Stomach (tissue), 9 donors: ENCODE measurements around the gene IDH1. TPM values are rescaled to one million over a fixed set of nuclear protein-coding genes. Genes with fewer than 3 reads are reported as not detected.

ENCODE experiments used
- DNase-seq, 2 donors: peaks; one replicate each; pipeline versions ENCODE4 v3.0.0 to v3.0.0-alpha.2; 2013 to 2019
- H3K27ac ChIP-seq, 5 donors: fragments of 200-600 bp in 4 of 5; sonication (generic) in 4 of 5; one replicate each; pipeline ENCODE4 v1.5.1; 2013 to 2019; ENCODE audit warnings: mild to moderate bottlenecking in 1 of 5, moderate library complexity in 1 of 5
- H3K27me3 ChIP-seq, 3 donors: fragments of 200-600 bp; sonication (generic); one replicate each; pipeline ENCODE4 v1.5.1; 2017 to 2019; ENCODE audit warnings: mixed run types in 1 of 3
- H3K36me3 ChIP-seq, 4 donors: fragments of 200-600 bp; sonication (generic); 1 replicate in 3 of 4; 2 replicates in 1 of 4; pipeline ENCODE4 v1.5.1; 2016 to 2019
- H3K4me1 ChIP-seq, 4 donors: fragments of 200-600 bp; sonication (generic); one replicate each; pipeline ENCODE4 v1.5.1; 2016 to 2019
- H3K4me3 ChIP-seq, 4 donors: fragments of 200-600 bp; sonication (generic) in 3 of 4; one replicate each; pipeline ENCODE4 v1.5.1; 2016 to 2019; ENCODE audit warnings: mild to moderate bottlenecking in 1 of 4
- H3K9me3 ChIP-seq, 4 donors: fragments of 200-600 bp; sonication (generic); one replicate each; pipeline ENCODE4 v1.5.1; 2016 to 2019
- CTCF ChIP-seq, 7 experiments: fragments of 450-650 bp in 4 of 7; fragments of 200-600 bp in 3 of 7; sonication (generic) in 3 of 7; IDR thresholded peaks; one replicate each; pipeline ENCODE4 v1.5.1; 2016 to 2019; ENCODE audit warnings: antibody characterized with exemption in 7 of 7, control low read depth in 2 of 7, mild to moderate bottlenecking in 1 of 7
- EP300 ChIP-seq: sonication (generic); formaldehyde crosslinking; IDR thresholded peaks from one replicate; pipeline ENCODE4 v1.6.1; 2017; ENCODE audit warnings: antibody characterized with exemption
- POLR2A ChIP-seq, 4 donors: fragments of 450-650 bp; IDR thresholded peaks; one replicate each; pipeline ENCODE4 v1.6.1; 2016; ENCODE audit warnings: antibody characterized with exemption in 4 of 4, control low read depth in 2 of 4, mild to moderate bottlenecking in 1 of 4, moderate library complexity in 1 of 4
- POLR2AphosphoS5 ChIP-seq, 3 donors: sonication (generic); formaldehyde crosslinking; IDR thresholded peaks; one replicate each; pipeline ENCODE4 v1.6.1; 2016; ENCODE audit warnings: antibody characterized with exemption in 3 of 3
- WGBS, 5 donors: extraction: QIAGEN DNeasy Blood & Tissue Kit in 3 of 5; methylation state at CpG; one replicate each; pipeline versions ENCODE4 v1.1.5 to v1.1.7; 2013 to 2018; 5-methylcytosine and 5-hydroxymethylcytosine counted together
- intact Hi-C: fragments of 100-400 bp; cut with DNase I; formaldehyde crosslinking; loops from one replicate; pipeline ENCODE4 v1.15.1; 2023; ENCODE audit warnings: low total_unique reads
- polyA plus RNA-seq, 3 donors: library from polyadenylated mRNA; stranded (reverse); fragments of 200-250 nt; gene quantifications; one replicate each; pipeline ENCODE4 v1.2.3, GENCODE V29; 2013
- total RNA-seq, 5 donors: library from RNA; depleted of rRNA; stranded (reverse); fragments of >200 nt; gene quantifications; one replicate each; pipeline versions ENCODE4 v1.1.0 to v1.2.3, GENCODE V29; 2014 to 2016
- donor health status: healthy with polysubstance abuse.
- donor health status: Bipolar disorder and iron deficiency.
- donor health status: healthy.

Gene IDH1
- total and polyA plus RNA-seq, 8 donors = 18.1 to 106 (median 83.4) TPM

GRCh38 chr2:208235860-208236259 is 19.0 kb downstream of the IDH1 start:
- Histone ChIP-seq H3K4me1 (no peaks in the 10 kb centered on the region), H3K4me3 (no peak overlapping the region), H3K27ac (no peak overlapping the region), H3K36me3 (peaks cover 11 to 60% (median 58%) of the 10 kb centered on the region in 4 donors), H3K27me3 (no peaks in the 10 kb centered on the region), H3K9me3 (peaks cover 0 to 10% (median 3%) of the 10 kb centered on the region in 4 donors)
- no peak for DNase-seq
- TF ChIP-seq EP300 = no peak
- no peak for TF ChIP-seq CTCF (IDR thresholded peaks at IDR 0.05)
- TF ChIP-seq POLR2A (IDR thresholded peaks at IDR 0.05) = no peak
- TF ChIP-seq POLR2AphosphoS5 (IDR thresholded peaks at IDR 0.05) = no peak
- intact Hi-C loops = no loop called here
- 72 to 98% (median 97%) methylated on average over 2 of the region's 2 CpGs for WGBS, 5 donors

GRCh38 chr2:208234786-208235185 is 20.1 kb downstream of the IDH1 start:
- 92 to 95% (median 94%) methylated on average over 1 of the region's 1 CpG for WGBS, 5 donors
- H3K36me3 ChIP-seq = peaks cover 8 to 49% (median 47%) of the 10 kb centered on the region in 4 donors
- intact Hi-C loops = no loop called here
- H3K9me3 ChIP-seq = peaks cover 0 to 10% (median 3%) of the 10 kb centered on the region in 4 donors
- no peak for DNase-seq
- no peak overlapping the region for H3K27ac ChIP-seq
- H3K4me1 ChIP-seq = no peaks in the 10 kb centered on the region
- no peak overlapping the region for H3K4me3 ChIP-seq
- H3K27me3 ChIP-seq = no peaks in the 10 kb centered on the region
- no peak for TF ChIP-seq EP300
- no peak for TF ChIP-seq CTCF (IDR thresholded peaks at IDR 0.05)
- no peak for TF ChIP-seq POLR2AphosphoS5 (IDR thresholded peaks at IDR 0.05)
- no peak for TF ChIP-seq POLR2A (IDR thresholded peaks at IDR 0.05)

- DNase-seq = no peak
- WGBS, 5 donors = 31 to 76% (median 71%) methylated on average over 1 of the region's 1 CpG
- TF ChIP-seq CTCF (IDR thresholded peaks at IDR 0.05) = no peak
- TF ChIP-seq POLR2A (IDR thresholded peaks at IDR 0.05) = no peak
- TF ChIP-seq EP300 = no peak
- TF ChIP-seq POLR2AphosphoS5 (IDR thresholded peaks at IDR 0.05) = no peak
Observed at GRCh38 chr2:208228476-208228875, 26.4 kb downstream of the IDH1 start.

GRCh38 chr2:208227581-208228232 is 27.2 kb downstream of the IDH1 start:
- 90 to 97% (median 96%) methylated on average over 7 to 33 of the region's 33 CpGs for WGBS, 5 donors

More at GRCh38 chr2:208228476-208228875, 26.4 kb downstream of the IDH1 start:
- H3K36me3 ChIP-seq = no peaks in the 10 kb centered on the region
- H3K27ac ChIP-seq = no peak overlapping the region
- intact Hi-C loops = no loop called here
- H3K27me3 ChIP-seq = no peaks in the 10 kb centered on the region
- peaks cover 0 to 10% (median 3%) of the 10 kb centered on the region in 4 donors for H3K9me3 ChIP-seq
- H3K4me3 ChIP-seq = no peak overlapping the region
- H3K4me1 ChIP-seq = no peaks in the 10 kb centered on the region

GRCh38 chr2:208224802-208225201 is 30.1 kb downstream of the IDH1 start:
- no peaks in the 10 kb centered on the region for H3K27me3 ChIP-seq
- intact Hi-C loops = no loop called here
- no peak for DNase-seq
- H3K36me3 ChIP-seq = no peaks in the 10 kb centered on the region
- H3K27ac ChIP-seq = no peak overlapping the region
- H3K9me3 ChIP-seq = no peaks in the 10 kb centered on the region
- TF ChIP-seq CTCF (IDR thresholded peaks at IDR 0.05) = no peak
- TF ChIP-seq EP300 = no peak
- 92 to 97% (median 95%) methylated on average over 2 of the region's 2 CpGs for WGBS, 5 donors
- H3K4me1 ChIP-seq = no peaks in the 10 kb centered on the region
- no peak overlapping the region for H3K4me3 ChIP-seq

More at GRCh38 chr2:208227581-208228232, 27.2 kb downstream of the IDH1 start:
- intact Hi-C loops = no loop called here
- TF ChIP-seq POLR2A (IDR thresholded peaks at IDR 0.05) = no peak
- TF ChIP-seq EP300 = no peak
- Histone ChIP-seq H3K27ac (no peak overlapping the region), H3K4me3 (no peak overlapping the region), H3K4me1 (no peaks in the 10 kb centered on the region), H3K27me3 (no peaks in the 10 kb centered on the region), H3K36me3 (no peaks in the 10 kb centered on the region), H3K9me3 (peaks cover 0 to 10% (median 3%) of the 10 kb centered on the region in 4 donors)
- no peak for DNase-seq
